ENCODE data around the gene PLD3.
A peak's percentile ranks its signal among the peaks of the same experiment; 100 is the strongest.

Gene PLD3

GRCh38 chr19:40398417-40399131 is 50.1 kb downstream of the PLD3 start:
- no peaks in the 10 kb centered on the region for H4K20me1 ChIP-seq (ENCODE audit: insufficient read depth, low read length, poor library complexity, severe bottlenecking)
- H3K9ac ChIP-seq (ENCODE audit: low read depth, low read length, poor library complexity, severe bottlenecking), result no peak overlapping the region
- no peak overlapping the region for H2AFZ ChIP-seq (ENCODE audit: low read length)
- no peaks in the 10 kb centered on the region for H3K9me2 ChIP-seq (replicated peaks; ENCODE audit: low read depth, low read length)
- no peaks in the 10 kb centered on the region for H3K27me3 ChIP-seq (ENCODE audit: insufficient read depth, low read length, poor library complexity, severe bottlenecking)
- H3K36me3 ChIP-seq (ENCODE audit: insufficient read depth, low read length), result no peaks in the 10 kb centered on the region
- H3K4me3 ChIP-seq (ENCODE audit: low read length, poor library complexity, severe bottlenecking), result no peak overlapping the region
- H3K79me2 ChIP-seq (ENCODE audit: insufficient read depth, low read length), result no peaks in the 10 kb centered on the region
- H3K4me1 ChIP-seq (ENCODE audit: insufficient read depth, low read length, poor library complexity, severe bottlenecking), result no peaks in the 10 kb centered on the region
- no peaks in the 10 kb centered on the region for H3K9me3 ChIP-seq (ENCODE audit: insufficient read depth, low read depth, low read length)
- no peak for TF ChIP-seq CTCF (conservative IDR thresholded peaks at IDR 0.05; ENCODE audit: low read length)
- no peak for TF ChIP-seq EZH2phosphoT487 (IDR thresholded peaks at IDR 0.05; ENCODE audit: borderline replicate concordance)
- H3K4me2 ChIP-seq (ENCODE audit: low read depth, low read length, poor library complexity, severe bottlenecking), result no peak overlapping the region
- peaks cover under 1% of the 10 kb centered on the region; the same call in 1 of the 2 replicates for H3F3A ChIP-seq (ENCODE audit: low read depth)

- H4K20me1 ChIP-seq (ENCODE audit: insufficient read depth, low read length, poor library complexity, severe bottlenecking), result no peaks in the 10 kb centered on the region
- H3K27me3 ChIP-seq (ENCODE audit: insufficient read depth, low read length, poor library complexity, severe bottlenecking), result no peaks in the 10 kb centered on the region
- H3K9me2 ChIP-seq (replicated peaks; ENCODE audit: low read depth, low read length), result no peaks in the 10 kb centered on the region
- H3K4me2 ChIP-seq (ENCODE audit: low read depth, low read length, poor library complexity, severe bottlenecking), result no peak overlapping the region
- TF ChIP-seq CTCF (conservative IDR thresholded peaks at IDR 0.05; ENCODE audit: low read length) (no peak), EZH2phosphoT487 (IDR thresholded peaks at IDR 0.05; ENCODE audit: borderline replicate concordance) (no peak)
- H3K9ac ChIP-seq (ENCODE audit: low read depth, low read length, poor library complexity, severe bottlenecking), result no peak overlapping the region
- H3K4me1 ChIP-seq (ENCODE audit: insufficient read depth, low read length, poor library complexity, severe bottlenecking), result no peaks in the 10 kb centered on the region
- no peaks in the 10 kb centered on the region for H3K79me2 ChIP-seq (ENCODE audit: insufficient read depth, low read length)
- no peak overlapping the region for H2AFZ ChIP-seq (ENCODE audit: low read length)
- H3F3A ChIP-seq (ENCODE audit: low read depth), result peaks cover 2% of the 10 kb centered on the region; the same call in 1 of the 2 replicates
- H3K36me3 ChIP-seq (ENCODE audit: insufficient read depth, low read length), result no peaks in the 10 kb centered on the region
- H3K9me3 ChIP-seq (ENCODE audit: insufficient read depth, low read depth, low read length), result no peaks in the 10 kb centered on the region
- H3K4me3 ChIP-seq (ENCODE audit: low read length, poor library complexity, severe bottlenecking), result no peak overlapping the region
Measured at GRCh38 chr19:40400559-40400958, 52.1 kb downstream of the PLD3 start.

GRCh38 chr19:40403262-40403984 is 54.9 kb downstream of the PLD3 start:
- peak overlapping the region; percentile 96 for H2AFZ ChIP-seq (ENCODE audit: low read length)

More at GRCh38 chr19:40403262-40403984, 54.9 kb downstream of the PLD3 start:
- Histone ChIP-seq H3K36me3 (ENCODE audit: insufficient read depth, low read length) (no peaks in the 10 kb centered on the region), H3K9me2 (replicated peaks; ENCODE audit: low read depth, low read length) (no peaks in the 10 kb centered on the region), H3K4me1 (ENCODE audit: insufficient read depth, low read length, poor library complexity, severe bottlenecking) (no peaks in the 10 kb centered on the region), H3K9ac (ENCODE audit: low read depth, low read length, poor library complexity, severe bottlenecking) (peak overlapping the region; percentile 66), H3F3A (ENCODE audit: low read depth) (peaks cover 2% of the 10 kb centered on the region; the same call in 1 of the 2 replicates), H3K4me3 (ENCODE audit: low read length, poor library complexity, severe bottlenecking) (peak overlapping the region; percentile 75), H3K79me2 (ENCODE audit: insufficient read depth, low read length) (no peaks in the 10 kb centered on the region), H3K9me3 (ENCODE audit: insufficient read depth, low read depth, low read length) (no peaks in the 10 kb centered on the region), H3K4me2 (ENCODE audit: low read depth, low read length, poor library complexity, severe bottlenecking) (peak overlapping the region; percentile 89), H4K20me1 (ENCODE audit: insufficient read depth, low read length, poor library complexity, severe bottlenecking) (no peaks in the 10 kb centered on the region), H3K27me3 (ENCODE audit: insufficient read depth, low read length, poor library complexity, severe bottlenecking) (no peaks in the 10 kb centered on the region)
- TF ChIP-seq CTCF (conservative IDR thresholded peaks at IDR 0.05; ENCODE audit: low read length), result no peak
- no peak for TF ChIP-seq EZH2phosphoT487 (IDR thresholded peaks at IDR 0.05; ENCODE audit: borderline replicate concordance)

Measured in Loucy (cell line).